ENCODE results near the gene MAEA.
"Not testable (repeated sequence)": the region's sequence is repeated elsewhere in the genome, so short reads cannot be mapped to it uniquely, and the experiment has no call there.

Gene MAEA

DNA sequence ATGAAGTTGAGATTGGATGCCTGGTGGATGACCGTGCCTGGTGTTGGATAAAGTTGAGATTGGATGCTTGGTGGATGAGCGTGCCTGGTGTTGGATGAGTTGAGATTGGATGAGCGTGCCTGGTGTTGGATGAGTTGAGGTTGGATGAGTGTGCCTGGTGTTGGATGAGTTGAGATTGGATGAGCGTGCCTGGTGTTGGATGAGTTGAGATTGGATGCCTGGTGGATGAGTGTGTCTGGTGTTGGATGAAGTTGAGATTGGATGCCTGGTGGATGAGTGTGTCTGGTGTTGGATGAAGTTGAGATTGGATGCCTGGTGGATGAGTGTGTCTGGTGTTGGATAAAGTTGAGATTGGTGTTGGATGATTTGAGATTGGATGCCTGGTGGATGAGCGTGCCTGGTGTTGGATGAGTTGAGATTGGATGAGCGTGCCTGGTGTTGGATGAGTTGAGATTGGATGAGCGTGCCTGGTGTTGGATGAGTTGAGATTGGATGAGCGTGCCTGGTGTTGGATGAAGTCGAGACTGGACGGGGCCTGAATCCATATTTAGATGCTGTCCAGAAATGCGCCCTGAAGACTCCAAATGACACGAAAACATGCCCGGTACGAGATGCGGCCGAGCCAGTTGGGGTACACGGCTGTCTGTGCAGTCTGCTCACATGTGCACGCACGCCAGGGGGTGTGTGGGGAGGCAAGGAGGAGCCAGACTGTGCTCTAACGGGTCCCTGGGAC is 34.9 kb downstream of the MAEA start:
- FAIRE-seq = not testable (repeated sequence)

DNA sequence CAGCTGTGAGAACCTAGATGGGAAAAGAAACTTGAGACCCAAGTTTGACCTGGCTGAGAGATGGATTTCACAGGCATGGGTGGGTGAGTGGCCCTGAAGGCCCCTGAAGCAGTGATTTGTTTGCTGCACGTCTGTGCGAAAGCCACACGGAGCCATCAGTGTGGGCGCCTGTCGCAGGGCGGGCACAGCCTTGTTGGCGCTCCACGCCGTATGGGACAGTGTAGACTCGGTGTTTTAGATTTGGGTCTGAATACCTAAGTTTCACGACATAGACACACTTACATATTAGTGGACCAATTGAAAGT is 35.4 kb downstream of the MAEA start:
- no peak for FAIRE-seq

DNA sequence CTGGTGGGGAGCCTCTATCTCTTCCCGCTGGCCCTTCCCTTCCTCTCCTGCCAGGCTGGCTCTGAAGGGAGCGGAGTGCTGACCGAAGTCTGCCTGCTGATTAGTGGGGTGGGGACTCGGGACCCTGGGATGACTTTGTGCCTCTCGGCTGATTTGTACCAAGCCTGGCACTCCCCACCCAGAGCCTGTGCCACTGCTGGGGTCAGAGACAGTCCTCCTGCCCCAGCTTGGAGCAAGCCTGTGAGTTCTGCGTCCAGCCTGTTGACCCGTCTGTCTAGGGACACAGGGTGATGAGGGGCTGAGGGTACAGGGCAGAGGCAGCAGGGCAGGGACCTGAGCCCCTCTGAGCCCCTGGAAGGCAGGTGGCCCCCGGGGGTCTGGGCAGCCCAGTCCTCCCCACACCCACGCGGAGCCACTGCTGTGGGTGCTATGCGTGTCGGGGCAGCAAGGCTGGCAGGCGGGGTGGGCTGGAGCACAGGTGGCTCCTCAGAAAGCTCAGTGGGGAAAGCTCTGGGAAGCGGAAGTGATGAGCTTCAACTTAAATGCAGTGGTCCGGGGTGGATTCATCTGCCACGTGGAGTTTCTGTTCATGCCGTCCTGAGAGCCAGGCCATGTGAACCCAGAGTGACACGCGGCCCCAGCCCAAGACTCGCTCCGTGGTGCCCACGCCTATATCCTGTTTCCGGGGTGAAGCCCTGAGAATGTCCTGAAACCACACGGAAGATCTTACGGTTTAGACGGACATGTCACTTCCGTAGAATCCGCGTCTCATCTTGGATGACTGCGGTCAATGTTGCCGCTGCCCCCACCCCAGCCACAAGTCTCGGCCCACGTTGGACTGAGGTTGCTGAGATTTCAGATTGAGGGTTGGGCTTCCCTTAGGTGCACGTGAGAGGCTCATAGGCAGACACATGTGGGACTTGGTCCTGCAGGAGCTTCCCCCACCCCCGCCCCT is 36.3 kb downstream of the MAEA start:
- no peak for FAIRE-seq

DNA sequence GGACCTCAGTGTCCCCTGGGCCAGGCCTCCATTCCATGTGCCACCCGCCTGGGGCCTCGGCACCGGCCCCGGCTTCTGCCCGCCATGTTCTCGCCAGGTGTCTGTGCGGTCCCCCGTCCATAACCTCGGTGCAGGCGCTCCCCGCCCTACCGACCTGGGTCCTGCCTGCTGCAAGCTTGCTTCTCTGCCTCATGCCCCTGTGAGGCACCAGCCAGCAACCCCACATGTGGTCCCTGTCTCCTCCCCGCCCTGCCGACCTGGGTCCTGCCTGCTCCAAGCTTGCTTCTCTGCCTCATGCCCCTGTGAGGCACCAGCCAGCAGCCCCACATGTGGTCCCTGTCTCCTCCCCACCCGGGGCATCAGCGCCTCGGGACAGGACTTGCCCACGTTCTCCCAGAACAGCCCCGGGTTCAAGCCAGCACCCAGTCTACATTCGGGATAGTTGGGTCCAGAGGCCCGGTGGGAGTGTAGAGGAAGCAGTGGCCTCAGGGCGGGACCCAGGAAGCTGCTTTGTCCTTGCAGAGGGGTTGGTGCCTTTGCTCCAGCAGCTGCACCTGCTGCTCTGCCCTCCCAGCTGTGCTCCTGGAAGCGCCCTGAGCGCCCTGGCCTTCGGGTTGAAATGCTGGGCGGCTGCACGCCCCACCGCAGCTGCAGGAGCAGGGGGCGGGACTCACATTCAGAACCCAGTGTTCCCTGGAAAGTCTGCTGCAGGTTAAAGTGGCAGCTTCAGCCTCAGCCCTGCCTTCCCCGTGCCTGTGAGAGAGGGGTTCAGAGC is 37.2 kb downstream of the MAEA start:
- no peak for FAIRE-seq

DNA sequence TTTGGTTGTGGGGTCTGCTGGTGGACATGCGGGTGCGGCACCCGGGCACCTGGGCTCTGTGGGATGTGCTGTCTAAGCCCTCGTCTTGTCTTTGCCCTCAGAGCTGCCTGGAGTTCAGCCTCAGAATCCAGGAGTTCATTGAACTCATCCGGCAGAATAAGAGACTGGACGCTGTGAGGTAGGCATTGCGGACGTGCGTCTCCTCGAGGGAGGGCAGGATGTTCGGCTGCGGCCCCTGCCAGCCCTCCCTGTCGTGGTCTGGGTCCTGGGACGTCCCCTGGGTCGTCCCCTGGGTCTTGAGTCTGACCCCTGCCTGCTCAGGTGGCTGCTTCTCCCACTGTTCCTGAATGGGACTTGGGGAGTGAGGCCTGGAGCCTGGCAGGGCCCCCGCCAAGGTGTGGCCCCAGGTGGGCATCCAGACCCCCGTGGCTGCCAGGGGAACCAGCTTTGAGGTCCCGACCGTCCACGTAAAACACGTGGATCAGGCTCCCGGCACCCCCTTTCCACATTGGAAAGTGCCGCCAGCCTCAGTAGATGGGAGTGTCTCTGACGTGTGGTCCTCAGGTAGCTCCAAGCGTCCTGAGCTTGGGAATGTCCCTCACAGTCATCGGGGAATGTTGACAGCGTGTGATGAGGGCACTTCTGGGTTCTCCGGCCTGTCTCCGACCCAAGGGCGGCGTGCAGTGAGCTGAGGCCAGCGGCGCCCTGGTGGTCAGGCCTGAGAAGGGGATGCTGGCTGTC is 38.0 kb downstream of the MAEA start:
- no peak for FAIRE-seq

DNA sequence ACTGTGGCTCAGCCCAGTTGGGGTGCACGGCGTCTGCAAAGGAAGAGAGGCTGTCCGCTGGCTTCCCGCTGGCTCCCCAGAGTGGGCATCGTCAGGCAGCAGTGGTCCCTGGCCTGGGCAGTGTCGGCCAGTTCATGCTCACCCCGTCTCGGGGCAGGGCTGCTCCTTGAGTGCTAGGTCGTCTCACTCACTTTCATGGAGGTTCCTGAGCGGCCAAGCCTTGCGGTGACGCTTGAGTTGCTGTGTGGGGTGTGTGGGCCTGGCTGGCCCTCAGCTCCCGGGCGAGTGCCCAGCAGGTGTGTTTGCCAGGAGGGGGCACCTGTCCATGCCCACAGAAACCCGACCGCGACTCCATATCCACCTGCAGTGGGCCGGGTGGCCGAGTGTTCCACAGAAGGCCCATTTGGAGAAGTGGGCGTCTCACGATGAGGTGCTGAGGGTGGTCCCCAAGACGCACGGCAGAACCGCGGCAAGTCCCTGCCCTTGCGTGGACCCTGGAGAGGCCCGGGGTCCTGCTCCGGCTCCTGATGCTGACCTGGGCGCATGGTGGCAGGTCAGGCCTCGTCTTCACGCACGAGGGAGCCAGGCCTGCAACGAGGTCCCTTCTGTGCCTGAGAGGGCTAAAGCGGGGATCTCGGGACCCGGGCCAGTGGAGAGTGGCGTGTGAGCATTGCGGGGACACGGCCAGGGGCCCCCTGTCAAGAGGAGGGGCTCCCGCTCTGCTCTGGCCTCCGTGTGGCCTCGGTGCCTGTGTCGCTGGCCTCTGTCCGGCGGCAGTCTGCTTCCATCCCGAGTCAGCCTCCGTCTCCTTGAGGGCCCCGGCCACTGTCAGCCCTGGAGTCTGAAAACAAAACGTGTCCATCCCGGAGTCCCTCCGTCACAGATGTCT is 38.8 kb downstream of the MAEA start:
- FAIRE-seq = no peak

DNA sequence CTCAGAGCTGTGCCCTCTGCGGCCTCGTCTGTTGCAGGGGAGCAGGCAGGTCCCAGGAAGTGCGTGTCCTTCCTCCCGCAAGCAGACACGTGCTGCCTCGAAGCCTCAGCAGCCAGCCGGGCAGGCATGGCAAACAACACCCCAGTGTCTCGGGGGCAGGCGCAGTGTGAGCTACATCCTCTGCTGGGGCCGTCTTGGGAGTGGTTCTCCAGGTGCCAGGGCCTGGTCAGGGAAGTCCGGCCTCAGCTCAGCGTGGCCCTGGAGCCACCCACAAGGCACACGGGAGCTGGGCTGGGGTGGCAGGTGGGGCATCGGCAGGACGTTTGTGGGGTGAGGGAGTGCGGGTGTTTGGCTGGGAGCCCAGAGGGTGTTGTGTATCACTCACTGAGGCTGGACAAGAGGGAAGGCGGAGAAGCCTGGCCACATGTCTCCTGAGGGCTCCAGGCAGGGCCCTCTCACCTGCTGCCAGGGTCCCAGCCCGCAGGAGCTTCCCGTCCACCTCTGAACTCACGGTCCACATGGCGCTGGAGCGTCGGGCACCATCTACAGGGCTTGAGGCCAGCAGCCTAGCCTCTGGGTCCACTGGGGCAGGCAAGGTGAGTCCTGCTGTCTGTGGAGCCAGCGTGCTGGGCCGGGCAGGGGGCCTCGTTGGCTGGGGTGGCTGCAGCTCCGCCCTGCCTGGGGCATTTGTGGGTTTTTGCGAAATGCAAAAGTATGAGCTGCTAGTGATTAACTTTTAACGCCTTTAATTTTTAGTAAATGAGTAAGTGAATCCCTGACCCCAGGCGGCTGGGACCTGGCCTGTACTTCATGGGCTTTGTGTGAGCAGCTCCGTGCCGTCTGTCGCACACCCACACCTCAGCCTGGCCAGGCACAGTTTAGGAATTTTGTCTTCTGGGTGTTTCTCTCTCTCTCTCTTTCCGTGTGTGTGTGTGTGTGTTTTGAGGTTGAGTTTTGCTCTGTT is 40.0 kb downstream of the MAEA start:
- no peak for FAIRE-seq

DNA sequence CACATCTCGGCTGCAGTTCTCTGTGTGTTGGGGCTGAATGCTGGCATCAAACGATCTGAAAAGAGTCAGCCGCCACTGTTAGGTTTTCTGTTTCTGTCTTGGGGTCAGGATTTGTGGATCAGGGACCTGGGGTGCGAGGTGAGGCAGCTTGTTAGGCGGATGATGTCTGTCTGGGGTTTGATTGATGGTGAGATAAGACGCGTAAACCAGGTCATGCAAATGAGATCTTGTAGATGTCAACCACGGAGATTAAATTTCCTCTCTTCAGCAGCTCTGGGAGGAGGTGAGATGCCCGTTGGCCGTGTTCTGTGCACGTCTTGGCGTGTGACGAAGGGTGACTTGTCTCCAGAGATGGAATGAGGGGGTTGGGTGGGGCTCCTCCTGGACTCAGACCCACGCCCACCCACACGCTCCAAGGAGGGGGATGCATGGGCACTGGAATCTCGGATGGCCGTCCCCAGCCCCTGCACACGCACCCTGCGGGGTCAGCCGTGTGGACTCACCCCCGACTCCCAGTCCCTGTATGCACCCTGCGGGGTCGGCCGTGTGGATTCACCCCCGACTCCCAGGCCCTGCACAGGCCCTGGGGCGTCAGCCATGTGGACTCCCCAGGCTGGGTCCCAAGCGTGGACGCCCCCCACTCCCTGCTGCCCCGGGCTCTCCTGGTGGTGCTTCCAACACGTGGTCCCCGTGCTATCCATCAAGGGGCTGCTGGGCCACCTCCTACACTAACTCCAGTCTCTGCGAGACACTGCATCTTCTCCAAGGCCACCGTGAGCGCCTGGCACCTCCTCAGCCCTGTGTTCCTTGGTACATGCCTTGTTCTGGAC is 41.3 kb downstream of the MAEA start:
- FAIRE-seq = no peak

DNA sequence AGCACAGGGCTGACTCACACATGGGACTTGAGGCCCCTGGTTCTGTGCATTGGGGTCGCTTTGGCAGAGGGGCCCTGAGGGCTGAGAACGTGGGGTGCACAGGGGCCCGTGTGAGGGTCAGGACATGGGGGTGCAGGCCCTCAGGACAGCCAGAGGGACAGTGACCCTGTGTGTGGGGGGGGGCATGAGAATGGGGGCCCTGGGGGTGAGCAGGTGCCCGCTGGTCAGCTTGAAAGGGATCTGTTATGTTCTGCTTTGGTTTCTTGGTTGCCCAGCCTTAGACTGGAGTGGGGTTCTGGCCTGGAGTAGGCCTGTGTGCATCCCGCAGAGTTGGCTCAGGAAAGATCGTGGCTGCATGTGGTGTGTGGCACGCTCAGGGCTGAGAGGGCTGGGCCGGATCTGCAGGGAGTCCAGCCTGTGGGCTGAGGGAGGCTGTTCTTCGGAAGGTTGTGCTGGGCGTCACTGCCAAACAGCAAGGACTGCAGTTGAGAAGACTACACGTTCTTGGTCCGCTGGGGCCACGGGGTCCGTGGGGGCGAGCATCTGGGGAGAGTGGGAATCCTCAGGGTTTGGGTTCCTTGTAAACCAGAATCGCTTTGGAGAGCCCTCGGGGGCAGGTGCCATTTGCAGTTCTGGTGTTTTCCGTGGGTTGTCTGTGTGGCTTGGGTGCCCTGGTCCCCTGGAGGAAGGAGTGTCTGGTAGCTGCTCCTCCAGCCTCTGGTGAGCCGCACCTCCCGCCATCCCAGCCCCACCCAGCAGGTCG is 42.1 kb downstream of the MAEA start:
- no peak for FAIRE-seq

DNA sequence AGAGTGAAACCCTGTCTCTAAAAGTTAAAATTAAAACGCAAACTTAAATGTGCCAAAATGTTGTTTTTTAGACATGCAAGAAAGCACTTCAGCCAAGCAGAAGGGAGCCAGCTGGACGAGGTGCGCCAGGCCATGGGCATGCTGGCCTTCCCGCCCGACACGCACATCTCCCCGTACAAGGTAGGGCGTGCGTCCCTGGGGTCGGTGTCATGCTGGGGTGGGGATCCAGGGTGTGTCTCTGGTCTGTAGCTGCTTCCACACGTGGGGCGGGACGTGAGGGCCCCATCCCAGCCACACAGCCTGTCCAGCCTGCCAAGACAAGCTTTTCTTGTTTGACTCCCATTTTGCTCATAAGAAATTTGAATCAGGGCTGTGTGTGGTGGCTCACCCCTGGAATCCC is 43.0 kb downstream of the MAEA start:
- no peak for FAIRE-seq

DNA sequence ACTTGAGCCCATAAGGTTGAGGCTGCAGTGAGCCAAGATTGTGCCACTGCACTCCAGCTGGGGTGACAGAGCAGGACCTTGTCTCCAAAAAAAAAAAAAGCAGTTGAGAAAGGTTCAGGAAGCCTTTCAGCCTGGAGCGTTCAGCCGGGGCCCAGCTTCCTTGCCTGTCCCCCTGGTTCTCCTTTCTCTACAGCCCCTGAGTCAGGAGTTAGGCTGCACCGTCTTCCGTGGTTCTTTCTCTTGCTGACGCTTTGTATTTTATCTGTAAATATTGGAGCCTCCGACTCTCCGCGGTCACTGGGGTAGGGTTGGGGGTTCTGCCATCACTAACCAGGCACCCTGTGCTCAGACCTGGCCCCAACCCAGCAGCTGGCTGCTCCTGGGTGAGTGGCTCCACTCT is 43.6 kb downstream of the MAEA start:
- FAIRE-seq = no peak

DNA sequence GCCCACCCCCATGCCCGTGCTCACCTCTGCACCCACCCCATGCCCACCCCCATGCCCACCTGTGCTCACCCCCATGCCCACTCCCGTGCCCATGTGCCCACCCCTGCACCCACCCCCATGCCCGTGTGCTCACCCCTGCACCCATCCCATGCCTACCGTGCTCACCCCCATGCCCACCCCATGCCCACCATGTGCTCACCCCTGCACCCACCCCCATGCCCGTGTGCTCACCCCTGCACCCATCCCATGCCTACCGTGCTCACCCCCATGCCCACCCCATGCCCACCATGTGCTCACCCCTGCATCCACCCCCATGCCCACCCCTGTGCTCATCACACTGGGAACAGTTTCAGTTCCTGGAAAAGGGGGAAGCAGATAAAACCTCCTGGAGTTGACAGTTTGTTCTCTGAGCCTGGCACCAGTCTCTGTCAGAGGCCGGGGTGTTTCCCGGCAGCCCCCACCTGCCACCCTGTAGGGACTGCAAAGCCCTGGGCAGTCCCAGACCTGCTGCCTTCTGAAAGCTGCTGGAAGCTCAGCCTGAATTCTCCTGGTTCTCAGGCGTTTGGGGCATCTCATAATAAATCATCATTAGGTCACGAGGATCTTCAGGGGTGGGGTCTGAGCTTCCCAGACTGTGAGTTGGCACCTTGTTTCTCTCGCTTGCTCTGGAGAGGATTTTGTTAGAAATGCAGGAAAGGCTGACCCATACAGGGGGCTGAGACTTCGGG is 44.3 kb downstream of the MAEA start:
- FAIRE-seq = not testable (repeated sequence)

DNA sequence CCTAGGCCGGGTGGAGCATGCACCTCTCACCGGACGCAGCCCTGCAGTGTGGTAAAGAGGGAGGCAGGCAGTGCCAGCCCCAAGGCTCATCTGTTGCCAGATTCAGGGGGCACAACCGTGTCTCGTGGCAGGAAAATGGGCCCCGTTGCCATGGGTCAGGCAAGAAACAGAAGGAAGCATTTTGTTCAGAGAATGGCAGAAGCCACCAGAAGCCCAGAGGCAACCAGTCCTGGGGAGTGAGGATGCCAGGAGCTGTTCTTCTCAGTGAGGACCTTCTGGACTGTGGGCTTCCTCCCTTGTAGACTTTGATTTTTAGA is 44.8 kb downstream of the MAEA start:
- FAIRE-seq = no peak

DNA sequence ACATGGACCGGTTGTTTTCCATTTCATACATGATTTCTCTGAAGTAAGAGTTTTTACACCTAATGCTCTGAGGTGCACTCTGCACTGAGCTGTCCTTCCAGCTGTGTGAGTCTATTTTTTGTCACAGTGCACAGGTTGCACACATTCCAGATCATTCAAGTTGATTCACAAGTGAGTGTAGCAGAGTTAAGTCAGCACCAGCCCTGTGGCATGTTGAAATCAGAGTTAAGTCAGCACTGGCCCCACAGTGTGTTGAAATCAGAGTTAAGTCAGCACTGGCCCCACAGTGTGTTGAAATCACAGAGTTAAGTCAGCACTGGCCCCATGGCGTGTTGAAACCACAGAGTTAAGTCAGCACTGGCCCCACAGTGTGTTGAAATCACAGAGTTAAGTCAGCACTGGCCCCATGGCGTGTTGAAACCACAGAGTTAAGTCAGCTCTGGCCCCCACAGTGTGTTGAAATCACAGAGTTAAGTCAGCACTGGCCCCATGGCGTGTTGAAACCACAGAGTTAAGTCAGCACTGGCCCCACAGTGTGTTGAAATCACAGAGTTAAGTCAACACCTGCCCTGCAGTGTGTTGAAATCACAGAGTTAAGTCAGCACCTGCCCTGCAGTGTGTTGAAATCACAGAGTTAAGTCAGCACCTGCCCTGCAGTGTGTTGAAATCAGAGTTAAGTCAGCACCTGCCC is 45.6 kb downstream of the MAEA start:
- not testable (repeated sequence) for FAIRE-seq

DNA sequence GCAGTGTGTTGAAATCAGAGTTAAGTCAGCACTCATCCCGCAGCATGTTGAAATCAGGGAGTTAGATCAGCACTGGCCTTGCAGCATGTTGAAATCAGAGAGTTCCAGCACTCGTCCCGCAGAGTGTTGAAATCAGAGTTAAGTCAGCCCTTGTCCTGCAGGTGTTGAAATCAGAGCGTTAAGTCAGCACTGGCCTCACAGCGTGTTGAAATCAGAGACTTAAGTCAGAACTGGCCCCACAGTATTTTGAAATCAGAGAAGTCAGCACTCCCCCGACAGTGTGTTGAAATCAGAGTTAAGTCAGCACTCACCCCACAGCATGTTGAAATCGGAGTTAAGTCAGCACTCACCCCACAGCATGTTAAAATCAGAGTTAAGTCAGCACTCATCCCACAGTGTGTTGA is 46.4 kb downstream of the MAEA start:
- FAIRE-seq = no peak

DNA sequence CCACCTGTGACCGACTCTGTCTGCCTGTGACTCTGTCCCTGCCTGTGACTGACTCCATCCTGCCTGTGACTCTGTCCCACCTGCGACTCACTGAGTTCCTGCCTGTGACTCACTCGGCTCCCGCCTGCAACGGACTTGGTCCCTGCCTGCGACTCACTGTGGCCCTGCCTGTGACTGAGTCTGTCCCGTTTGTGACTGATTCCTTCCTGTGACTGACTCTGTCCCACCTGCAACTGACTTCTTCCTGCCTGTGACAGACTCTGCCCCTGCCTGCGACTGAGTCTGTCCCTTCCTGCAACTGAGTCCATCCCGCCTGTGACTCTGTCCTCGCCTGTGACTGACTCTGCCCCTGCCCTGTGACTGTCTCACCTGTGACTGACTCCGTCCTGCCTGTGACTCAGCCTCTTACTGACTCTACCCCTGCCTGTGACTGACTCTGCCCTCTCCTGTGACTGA is 47.7 kb downstream of the MAEA start:
- FAIRE-seq = no peak

DNA sequence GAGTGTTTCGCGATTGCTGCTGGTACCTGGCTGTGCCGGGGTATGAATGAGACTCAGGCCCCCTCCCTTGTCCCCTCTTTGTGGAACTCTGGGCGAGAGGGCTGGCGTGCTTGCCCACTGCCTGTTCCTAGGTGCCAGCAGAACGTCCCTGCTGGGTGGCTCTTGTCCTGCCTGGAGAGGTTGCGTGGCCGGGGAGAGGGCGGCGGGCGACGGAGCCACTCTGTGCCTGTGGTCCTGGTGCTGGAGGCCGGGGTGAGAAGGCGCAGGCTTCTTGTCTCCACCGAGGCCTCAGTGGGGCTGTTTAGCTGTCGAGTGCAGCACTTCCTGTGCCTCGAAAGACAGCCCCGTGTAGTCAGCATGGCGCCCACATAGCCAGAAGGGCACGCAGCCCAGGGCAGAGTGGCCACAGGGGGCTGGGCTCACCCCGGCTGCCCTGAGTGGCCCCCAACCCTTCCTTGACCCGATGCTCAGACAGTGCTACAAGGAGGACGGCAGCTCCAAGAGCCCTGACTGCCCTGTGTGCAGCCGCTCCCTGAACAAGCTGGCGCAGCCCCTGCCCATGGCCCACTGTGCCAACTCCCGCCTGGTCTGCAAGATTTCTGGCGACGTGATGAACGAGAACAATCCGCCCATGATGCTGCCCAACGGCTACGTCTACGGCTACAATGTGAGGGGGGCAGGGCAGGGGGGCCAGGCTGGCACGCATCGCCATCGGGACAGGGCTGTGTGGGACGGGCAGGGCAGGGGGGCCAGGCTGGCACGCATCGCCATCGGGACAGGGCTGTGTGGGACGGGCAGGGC is 48.5 kb downstream of the MAEA start:
- no peak for FAIRE-seq

All from TTC549 (cell line).